H4 (cell line): ENCODE results near the gene HM13. TPM values are rescaled to one million over a fixed set of nuclear protein-coding genes. Genes with fewer than 3 reads are reported as not detected.
A peak's percentile ranks its signal among the peaks of the same experiment; 100 is the strongest.
"Not testable (repeated sequence)": the region's sequence is repeated elsewhere in the genome, so short reads cannot be mapped to it uniquely, and the experiment has no call there.

ENCODE experiments used
- DNase-seq: peaks from one replicate; pipeline ENCODE4 v3.0.0-alpha.2; 2015; ENCODE audit warnings: low spot score
- total RNA-seq: library from RNA; depleted of rRNA; stranded (reverse); fragments of >200 nt; shearing (Covaris generic); gene quantifications from 2 replicates; pipeline ENCODE4 v1.2.3, GENCODE V29; 2014; rRNA removed

Gene HM13
- total RNA-seq, 1 experiment from 2014 or later: 109 TPM

DNA sequence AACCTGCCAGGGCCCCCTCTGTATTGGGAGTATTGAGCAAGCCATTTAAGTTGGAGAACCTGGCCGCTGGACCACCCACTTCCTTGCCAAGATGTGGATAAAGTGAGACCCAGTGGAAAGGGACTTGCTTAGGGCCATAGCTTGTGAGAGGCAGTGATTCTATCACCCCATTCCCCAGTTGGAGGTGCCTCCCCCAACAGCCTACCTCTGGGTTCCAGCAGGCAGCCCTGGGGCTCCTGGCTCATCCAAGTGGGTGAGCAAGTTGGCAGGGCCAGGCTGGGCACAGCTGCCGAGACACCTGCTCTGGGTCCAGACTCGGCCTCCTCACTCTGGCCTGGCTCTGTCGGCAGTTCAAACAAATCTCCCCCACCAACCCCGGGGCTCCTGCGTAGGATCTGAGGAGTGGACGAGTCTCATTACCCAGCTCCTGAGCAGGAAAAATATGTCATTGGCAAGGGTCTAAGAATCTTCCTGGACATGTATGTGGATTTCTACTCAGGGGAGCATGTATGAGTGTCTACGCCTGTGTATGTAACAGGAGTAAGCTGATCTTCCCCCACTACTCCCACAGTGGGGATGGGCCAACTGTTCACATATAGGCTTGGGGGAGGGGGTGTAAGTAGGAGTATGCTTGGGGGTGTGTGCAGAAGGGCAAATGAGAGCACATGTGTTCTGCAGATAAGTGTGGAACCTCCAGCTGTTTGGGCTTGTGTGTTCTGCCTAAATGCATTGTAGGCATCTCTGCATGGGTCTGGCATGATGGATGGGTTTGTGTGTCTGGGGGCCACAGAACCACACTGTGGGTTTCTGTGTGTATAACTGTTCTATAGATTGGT is 92.8 kb downstream of the HM13 start:
- peak; percentile 87 for DNase-seq

DNA sequence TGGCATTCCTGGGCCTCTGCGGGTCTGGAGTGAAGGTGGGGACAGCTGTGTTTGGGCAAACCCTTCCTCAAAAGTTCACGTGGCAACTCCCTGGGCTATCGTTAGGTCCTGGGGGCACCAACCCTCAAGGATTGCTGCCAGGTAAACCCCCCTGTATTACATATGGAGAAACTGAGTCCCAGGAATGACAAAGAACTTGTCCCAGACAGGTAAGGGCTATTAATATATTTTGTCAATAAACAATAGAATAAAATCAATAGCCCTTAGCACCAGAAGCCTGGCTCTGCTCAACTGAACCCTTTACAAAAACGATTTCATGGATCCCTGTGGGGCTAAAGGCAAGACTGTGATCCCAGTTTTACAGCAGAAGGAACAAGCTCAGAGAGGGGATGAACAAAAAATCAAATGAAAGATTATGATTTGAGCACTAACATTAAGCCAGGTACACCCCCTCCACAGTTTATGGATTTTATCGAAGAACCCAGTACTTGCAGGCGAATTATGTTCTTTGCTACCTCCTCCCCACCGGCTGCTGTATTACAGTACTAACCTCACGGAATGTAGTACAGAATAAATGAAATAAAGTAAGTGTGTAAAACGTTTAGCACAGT is 93.5 kb downstream of the HM13 start:
- DNase-seq: peak; percentile 48

DNA sequence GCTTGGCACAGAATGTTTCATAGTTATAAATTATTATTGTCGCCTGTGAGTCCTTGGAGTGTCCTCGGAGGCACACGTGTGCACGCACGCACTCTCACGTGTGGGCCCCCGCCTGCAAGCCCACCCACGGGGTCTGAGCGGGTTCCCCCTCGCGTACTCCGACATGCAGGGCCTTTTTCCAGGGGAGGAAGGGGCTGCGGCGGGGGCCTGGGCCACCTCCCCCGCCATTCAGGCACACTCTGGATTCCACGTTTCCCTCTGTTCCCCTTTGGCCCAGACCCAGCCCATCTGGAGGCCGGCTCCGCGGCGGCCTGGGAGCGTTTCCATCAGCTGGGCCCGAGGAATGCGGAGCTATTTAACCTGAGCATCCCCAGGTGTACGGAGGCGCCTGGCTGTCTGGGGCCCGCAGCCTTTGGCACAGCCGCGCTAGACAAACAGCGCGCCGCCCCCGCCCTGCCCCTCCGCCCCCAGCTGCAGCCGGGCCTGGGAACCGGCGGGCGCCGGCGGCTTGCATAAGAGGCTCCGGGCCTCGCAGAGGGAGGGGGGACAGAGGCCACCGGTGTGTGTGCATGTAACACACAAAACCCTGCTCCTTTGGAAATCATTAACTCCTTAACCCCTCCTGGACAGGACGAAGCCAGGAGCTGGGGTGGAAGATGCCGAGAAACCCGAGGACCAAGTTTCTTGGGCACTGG is 94.2 kb downstream of the HM13 start:
- DNase-seq: peak; percentile 84

DNA sequence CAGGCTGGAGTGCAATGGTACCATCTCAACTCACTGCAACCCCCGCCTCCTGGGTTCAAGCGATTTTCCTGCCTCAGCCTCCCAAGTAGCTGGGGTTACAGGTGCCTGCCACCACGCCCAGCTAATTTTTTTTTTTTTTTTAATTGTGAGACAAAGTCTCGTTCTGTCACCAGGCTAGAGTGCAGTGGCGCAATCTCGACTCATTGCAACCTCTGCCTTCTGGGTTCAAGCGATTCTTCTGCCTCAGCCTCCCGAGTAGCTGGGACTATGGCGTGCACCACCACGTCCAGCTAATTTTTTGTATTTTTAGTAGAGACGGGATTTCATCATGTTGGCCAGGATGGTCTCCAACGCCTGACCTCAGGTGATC is 98.0 kb downstream of the HM13 start:
- DNase-seq: not testable (repeated sequence)

DNA sequence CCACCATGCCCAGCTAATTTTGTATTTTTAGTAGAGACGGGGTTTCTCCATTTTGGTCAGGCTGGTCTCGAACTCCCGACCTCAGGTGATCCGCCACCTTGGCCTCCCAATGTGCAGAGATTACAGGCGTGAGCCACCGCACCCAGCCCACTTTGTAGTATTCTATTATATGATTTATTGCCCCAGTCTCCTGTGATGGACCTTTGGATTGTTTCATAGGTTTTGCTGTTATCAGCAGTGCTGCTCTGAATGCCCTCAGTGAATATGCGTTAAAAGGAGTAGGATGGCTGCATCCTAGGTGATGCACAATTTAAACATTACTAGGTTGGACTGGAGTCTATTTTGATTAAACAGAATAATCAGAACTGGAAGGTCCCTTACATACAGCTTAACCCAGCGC is 101.2 kb downstream of the HM13 start:
- no peak for DNase-seq

DNA sequence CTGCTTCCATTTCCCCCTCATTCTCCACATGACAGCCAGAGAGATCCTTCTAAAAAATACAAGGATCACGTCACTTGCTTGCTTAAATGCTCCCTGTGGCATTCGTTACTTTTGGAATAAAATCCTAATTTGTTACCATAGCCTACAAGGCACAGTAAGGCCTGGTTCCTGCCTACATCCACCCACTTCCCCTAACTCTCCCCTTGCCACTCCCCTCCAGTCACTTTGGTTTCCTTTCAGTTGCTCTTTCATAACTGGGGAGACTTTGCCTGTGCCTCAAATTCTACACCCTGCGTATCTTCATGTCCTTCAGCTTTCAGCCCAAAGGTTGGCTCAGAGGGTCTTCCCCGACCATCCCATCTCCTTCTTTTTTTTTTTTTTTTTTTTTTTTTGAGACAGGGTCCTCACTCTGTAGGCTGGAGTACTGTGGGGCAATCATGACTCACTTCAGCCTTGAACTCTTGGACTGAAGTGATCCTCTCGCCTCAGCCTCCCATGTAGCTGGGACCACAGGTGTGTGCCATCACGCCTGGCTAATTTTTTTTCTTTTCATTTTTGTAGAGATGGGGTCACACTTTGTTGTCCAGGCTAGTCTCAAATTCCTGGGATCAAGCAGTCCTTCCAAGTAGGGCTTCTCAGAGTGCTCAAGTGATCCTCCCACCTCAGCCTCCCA is 103.3 kb downstream of the HM13 start:
- no peak for DNase-seq

Other genes starting within 250 kb of the HM13 start
- gene DEFB116, start 205.9 kb upstream of the HM13 start, total RNA-seq: not detected in 2 replicates
- gene DEFB118, start 145.8 kb upstream of the HM13 start, total RNA-seq: not detected in 2 replicates
- gene DEFB119, start 123.9 kb upstream of the HM13 start, total RNA-seq: not detected in 2 replicates
- not detected in 2 replicates for gene DEFB121, start 108.2 kb upstream of the HM13 start, total RNA-seq
- not detected in 2 replicates for gene DEFB123, start 73.8 kb upstream of the HM13 start, total RNA-seq
- gene DEFB124, start 39.3 kb upstream of the HM13 start, total RNA-seq: not detected in 2 replicates
- gene REM1, start 39.2 kb upstream of the HM13 start, total RNA-seq: not detected in 2 replicates
- gene ID1, start 90.8 kb downstream of the HM13 start, total RNA-seq: 410 and 489 TPM in 2 replicates
- not detected in 2 replicates for gene COX4I2, start 123.5 kb downstream of the HM13 start, total RNA-seq
- 34.2 and 42.6 TPM in 2 replicates for gene BCL2L1, start 208.4 kb downstream of the HM13 start, total RNA-seq
- 111 and 128 TPM in 2 replicates for gene TPX2, start 224.8 kb downstream of the HM13 start, total RNA-seq